GM23338 (cell line): ENCODE measurements around the gene KLK11.

Experiments used
- CREB1 ChIP-seq: fragments of 250-450 bp; sonication (Bioruptor Pico); IDR thresholded peaks from 2 replicates; pipeline ENCODE4 v1.5.0; 2020; ENCODE audit warnings: low read depth, mild to moderate bottlenecking, moderate library complexity
- ETS1 ChIP-seq: IDR thresholded peaks from 2 replicates; pipeline ENCODE4 v1.6.1; 2016; ENCODE audit warnings: antibody characterized with exemption
- EZH2 ChIP-seq: fragments of 200-600 bp; sonication (generic); IDR thresholded peaks from one replicate; pipeline ENCODE4 v1.8.0; 2017; ENCODE audit warnings: antibody characterized with exemption, mild to moderate bottlenecking, low read depth; ENCODE audit not compliant: unreplicated experiment
- EZH2phosphoT487 ChIP-seq: fragments of 200-600 bp; sonication (generic); IDR thresholded peaks from one replicate; pipeline ENCODE4 v1.8.1; 2018; ENCODE audit warnings: antibody characterized with exemption; ENCODE audit not compliant: unreplicated experiment
- JUNB ChIP-seq: IDR thresholded peaks from one replicate; pipeline ENCODE4 v1.6.1; 2016; ENCODE audit warnings: antibody characterized with exemption; ENCODE audit not compliant: unreplicated experiment
- NANOG ChIP-seq: IDR thresholded peaks from 2 replicates; pipeline ENCODE4 v1.6.1; 2016; ENCODE audit warnings: antibody characterized with exemption, borderline replicate concordance
- POLR2AphosphoS5 ChIP-seq: IDR thresholded peaks from 2 replicates; pipeline ENCODE4 v1.6.1; 2016; ENCODE audit warnings: antibody characterized with exemption, low read depth
- STAT1 ChIP-seq: IDR thresholded peaks from one replicate; pipeline ENCODE4 v1.6.1; 2016; ENCODE audit warnings: antibody characterized with exemption; ENCODE audit not compliant: unreplicated experiment
- ZNF114 ChIP-seq: fragments of 250-450 bp; sonication (Bioruptor Pico); IDR thresholded peaks from 2 replicates; pipeline ENCODE4 v1.5.0; 2020; ENCODE audit warnings: mild to moderate bottlenecking, moderate library complexity
- ZNF331 ChIP-seq: fragments of 250-450 bp; sonication (Bioruptor Pico); IDR thresholded peaks from 2 replicates; pipeline ENCODE4 v1.5.0; 2020; ENCODE audit warnings: low read depth, mild to moderate bottlenecking, moderate library complexity
- TF ChIP-seq, protein P1 (sequence below), 2 experiments: fragments of 200-600 bp in 1 of 2; sonication (generic) in 1 of 2; conservative IDR thresholded peaks; 2 replicates each; pipeline versions ENCODE4 v1.5.1 to v1.6.1; 2016 to 2017; ENCODE audit warnings: antibody characterized with exemption in 2 of 2, low read depth in 2 of 2, mild to moderate bottlenecking in 2 of 2, moderate library complexity in 1 of 2
- TF ChIP-seq, protein P2 (sequence below): IDR thresholded peaks from one replicate; pipeline ENCODE4 v1.6.1; 2018; ENCODE audit warnings: antibody characterized with exemption; ENCODE audit not compliant: unreplicated experiment
- TF ChIP-seq, protein P3 (sequence below): fragments of 250-450 bp; sonication (Bioruptor Pico); IDR thresholded peaks from 2 replicates; pipeline ENCODE4 v1.5.0; 2020; ENCODE audit warnings: mild to moderate bottlenecking, moderate library complexity

DNA sequence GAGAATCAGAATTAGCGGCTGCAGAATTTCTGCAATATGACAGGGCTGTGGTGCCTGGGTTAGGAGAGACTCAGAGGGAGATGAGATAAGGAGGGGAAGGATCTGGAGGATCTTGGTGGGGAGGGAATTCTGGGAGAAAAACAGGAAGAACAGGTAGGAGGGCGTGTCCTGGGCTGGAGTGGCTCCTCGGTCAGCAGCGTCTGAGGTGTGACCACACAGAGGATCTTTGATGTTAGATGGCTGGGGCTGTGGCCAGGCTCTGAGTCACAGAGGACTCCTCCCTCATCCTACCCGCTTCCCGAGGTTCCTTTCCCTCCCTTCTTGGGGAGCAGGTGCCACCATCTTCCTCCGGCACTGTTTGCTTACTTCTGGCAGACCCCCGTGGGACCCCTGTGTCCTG is 50.6 kb downstream of the KLK11 start:
- TF ChIP-seq, protein P1, sequence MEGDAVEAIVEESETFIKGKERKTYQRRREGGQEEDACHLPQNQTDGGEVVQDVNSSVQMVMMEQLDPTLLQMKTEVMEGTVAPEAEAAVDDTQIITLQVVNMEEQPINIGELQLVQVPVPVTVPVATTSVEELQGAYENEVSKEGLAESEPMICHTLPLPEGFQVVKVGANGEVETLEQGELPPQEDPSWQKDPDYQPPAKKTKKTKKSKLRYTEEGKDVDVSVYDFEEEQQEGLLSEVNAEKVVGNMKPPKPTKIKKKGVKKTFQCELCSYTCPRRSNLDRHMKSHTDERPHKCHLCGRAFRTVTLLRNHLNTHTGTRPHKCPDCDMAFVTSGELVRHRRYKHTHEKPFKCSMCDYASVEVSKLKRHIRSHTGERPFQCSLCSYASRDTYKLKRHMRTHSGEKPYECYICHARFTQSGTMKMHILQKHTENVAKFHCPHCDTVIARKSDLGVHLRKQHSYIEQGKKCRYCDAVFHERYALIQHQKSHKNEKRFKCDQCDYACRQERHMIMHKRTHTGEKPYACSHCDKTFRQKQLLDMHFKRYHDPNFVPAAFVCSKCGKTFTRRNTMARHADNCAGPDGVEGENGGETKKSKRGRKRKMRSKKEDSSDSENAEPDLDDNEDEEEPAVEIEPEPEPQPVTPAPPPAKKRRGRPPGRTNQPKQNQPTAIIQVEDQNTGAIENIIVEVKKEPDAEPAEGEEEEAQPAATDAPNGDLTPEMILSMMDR (conservative IDR thresholded peaks at IDR 0.05; ENCODE audit: low read depth in 2 of 2): no peak
- TF ChIP-seq EZH2phosphoT487: no peak
- TF ChIP-seq POLR2AphosphoS5: no peak
- no peak for TF ChIP-seq EZH2
- TF ChIP-seq, protein P2, sequence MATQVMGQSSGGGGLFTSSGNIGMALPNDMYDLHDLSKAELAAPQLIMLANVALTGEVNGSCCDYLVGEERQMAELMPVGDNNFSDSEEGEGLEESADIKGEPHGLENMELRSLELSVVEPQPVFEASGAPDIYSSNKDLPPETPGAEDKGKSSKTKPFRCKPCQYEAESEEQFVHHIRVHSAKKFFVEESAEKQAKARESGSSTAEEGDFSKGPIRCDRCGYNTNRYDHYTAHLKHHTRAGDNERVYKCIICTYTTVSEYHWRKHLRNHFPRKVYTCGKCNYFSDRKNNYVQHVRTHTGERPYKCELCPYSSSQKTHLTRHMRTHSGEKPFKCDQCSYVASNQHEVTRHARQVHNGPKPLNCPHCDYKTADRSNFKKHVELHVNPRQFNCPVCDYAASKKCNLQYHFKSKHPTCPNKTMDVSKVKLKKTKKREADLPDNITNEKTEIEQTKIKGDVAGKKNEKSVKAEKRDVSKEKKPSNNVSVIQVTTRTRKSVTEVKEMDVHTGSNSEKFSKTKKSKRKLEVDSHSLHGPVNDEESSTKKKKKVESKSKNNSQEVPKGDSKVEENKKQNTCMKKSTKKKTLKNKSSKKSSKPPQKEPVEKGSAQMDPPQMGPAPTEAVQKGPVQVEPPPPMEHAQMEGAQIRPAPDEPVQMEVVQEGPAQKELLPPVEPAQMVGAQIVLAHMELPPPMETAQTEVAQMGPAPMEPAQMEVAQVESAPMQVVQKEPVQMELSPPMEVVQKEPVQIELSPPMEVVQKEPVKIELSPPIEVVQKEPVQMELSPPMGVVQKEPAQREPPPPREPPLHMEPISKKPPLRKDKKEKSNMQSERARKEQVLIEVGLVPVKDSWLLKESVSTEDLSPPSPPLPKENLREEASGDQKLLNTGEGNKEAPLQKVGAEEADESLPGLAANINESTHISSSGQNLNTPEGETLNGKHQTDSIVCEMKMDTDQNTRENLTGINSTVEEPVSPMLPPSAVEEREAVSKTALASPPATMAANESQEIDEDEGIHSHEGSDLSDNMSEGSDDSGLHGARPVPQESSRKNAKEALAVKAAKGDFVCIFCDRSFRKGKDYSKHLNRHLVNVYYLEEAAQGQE: no peak
- no peak for TF ChIP-seq JUNB
- no peak for TF ChIP-seq ZNF331 (CRISPR knock-in tag)
- TF ChIP-seq CREB1 (CRISPR knock-in tag): no peak
- TF ChIP-seq STAT1: no peak
- TF ChIP-seq ZNF114 (CRISPR knock-in tag): no peak
- TF ChIP-seq, protein P3, sequence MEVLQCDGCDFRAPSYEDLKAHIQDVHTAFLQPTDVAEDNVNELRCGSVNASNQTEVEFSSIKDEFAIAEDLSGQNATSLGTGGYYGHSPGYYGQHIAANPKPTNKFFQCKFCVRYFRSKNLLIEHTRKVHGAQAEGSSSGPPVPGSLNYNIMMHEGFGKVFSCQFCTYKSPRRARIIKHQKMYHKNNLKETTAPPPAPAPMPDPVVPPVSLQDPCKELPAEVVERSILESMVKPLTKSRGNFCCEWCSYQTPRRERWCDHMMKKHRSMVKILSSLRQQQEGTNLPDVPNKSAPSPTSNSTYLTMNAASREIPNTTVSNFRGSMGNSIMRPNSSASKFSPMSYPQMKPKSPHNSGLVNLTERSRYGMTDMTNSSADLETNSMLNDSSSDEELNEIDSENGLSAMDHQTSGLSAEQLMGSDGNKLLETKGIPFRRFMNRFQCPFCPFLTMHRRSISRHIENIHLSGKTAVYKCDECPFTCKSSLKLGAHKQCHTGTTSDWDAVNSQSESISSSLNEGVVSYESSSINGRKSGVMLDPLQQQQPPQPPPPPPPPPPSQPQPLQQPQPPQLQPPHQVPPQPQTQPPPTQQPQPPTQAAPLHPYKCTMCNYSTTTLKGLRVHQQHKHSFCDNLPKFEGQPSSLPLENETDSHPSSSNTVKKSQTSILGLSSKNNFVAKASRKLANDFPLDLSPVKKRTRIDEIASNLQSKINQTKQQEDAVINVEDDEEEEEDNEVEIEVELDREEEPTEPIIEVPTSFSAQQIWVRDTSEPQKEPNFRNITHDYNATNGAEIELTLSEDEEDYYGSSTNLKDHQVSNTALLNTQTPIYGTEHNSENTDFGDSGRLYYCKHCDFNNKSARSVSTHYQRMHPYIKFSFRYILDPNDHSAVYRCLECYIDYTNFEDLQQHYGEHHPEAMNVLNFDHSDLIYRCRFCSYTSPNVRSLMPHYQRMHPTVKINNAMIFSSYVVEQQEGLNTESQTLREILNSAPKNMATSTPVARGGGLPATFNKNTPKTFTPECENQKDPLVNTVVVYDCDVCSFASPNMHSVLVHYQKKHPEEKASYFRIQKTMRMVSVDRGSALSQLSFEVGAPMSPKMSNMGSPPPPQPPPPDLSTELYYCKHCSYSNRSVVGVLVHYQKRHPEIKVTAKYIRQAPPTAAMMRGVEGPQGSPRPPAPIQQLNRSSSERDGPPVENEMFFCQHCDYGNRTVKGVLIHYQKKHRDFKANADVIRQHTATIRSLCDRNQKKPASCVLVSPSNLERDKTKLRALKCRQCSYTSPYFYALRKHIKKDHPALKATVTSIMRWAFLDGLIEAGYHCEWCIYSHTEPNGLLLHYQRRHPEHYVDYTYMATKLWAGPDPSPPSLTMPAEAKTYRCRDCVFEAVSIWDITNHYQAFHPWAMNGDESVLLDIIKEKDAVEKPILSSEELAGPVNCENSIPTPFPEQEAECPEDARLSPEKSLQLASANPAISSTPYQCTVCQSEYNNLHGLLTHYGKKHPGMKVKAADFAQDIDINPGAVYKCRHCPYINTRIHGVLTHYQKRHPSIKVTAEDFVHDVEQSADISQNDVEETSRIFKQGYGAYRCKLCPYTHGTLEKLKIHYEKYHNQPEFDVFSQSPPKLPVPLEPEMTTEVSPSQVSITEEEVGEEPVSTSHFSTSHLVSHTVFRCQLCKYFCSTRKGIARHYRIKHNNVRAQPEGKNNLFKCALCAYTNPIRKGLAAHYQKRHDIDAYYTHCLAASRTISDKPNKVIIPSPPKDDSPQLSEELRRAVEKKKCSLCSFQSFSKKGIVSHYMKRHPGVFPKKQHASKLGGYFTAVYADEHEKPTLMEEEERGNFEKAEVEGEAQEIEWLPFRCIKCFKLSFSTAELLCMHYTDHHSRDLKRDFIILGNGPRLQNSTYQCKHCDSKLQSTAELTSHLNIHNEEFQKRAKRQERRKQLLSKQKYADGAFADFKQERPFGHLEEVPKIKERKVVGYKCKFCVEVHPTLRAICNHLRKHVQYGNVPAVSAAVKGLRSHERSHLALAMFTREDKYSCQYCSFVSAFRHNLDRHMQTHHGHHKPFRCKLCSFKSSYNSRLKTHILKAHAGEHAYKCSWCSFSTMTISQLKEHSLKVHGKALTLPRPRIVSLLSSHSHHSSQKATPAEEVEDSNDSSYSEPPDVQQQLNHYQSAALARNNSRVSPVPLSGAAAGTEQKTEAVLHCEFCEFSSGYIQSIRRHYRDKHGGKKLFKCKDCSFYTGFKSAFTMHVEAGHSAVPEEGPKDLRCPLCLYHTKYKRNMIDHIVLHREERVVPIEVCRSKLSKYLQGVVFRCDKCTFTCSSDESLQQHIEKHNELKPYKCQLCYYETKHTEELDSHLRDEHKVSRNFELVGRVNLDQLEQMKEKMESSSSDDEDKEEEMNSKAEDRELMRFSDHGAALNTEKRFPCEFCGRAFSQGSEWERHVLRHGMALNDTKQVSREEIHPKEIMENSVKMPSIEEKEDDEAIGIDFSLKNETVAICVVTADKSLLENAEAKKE (CRISPR knock-in tag): no peak
- TF ChIP-seq ETS1: no peak
- TF ChIP-seq NANOG: no peak
